ENCODE measurements around the gene SNHG17. TPM values are rescaled to one million over a fixed set of nuclear protein-coding genes. Genes with fewer than 3 reads are reported as not detected.
"Not testable (repeated sequence)": the region's sequence is repeated elsewhere in the genome, so short reads cannot be mapped to it uniquely, and the experiment has no call there.

SNHG17 gene
- polyA plus RNA-seq, 1 experiment = 41.4 TPM

- CTCF ChIA-PET = interaction anchor here (0.6 kb wide), 1 partner anchor 175 kb away, joined by 3 read pairs; no protein-coding TSS in a partner anchor
Measured at GRCh38 chr20:38386004-38386403, 49.1 kb downstream of the SNHG17 start.

GRCh38 chr20:38383147-38383546 is 52.0 kb downstream of the SNHG17 start:
- no peak for TF ChIP-seq CTCF (IDR thresholded peaks at IDR 0.05; ENCODE audit: insufficient read depth, low read depth, low read length)
- ChIA-PET POLR2A (no interaction called here), CTCF (interaction anchor here (1.8 kb wide), 1 partner anchor 25 kb away, joined by 5 read pairs; no protein-coding TSS in a partner anchor)
- no peak for DNase-seq (ENCODE audit: low read depth)
- H3K36me3 ChIP-seq (ENCODE audit: control insufficient read depth, insufficient read depth, low read length) = no peaks in the 10 kb centered on the region
- H3K27me3 ChIP-seq (ENCODE audit: control insufficient read depth, insufficient read depth, low read length) = peaks cover 10% of the 10 kb centered on the region
- H3K4me3 ChIP-seq (ENCODE audit: low read depth, low read length) = no peak overlapping the region

More at GRCh38 chr20:38386004-38386403, 49.1 kb downstream of the SNHG17 start:
- POLR2A ChIA-PET = no interaction called here
- no peak for DNase-seq (ENCODE audit: low read depth)
- TF ChIP-seq CTCF (IDR thresholded peaks at IDR 0.05; ENCODE audit: insufficient read depth, low read depth, low read length) = no peak
- Histone ChIP-seq H3K27me3 (ENCODE audit: control insufficient read depth, insufficient read depth, low read length) (peaks cover 13% of the 10 kb centered on the region), H3K36me3 (ENCODE audit: control insufficient read depth, insufficient read depth, low read length) (no peaks in the 10 kb centered on the region), H3K4me3 (ENCODE audit: low read depth, low read length) (no peak overlapping the region)

- H3K4me3 ChIP-seq (ENCODE audit: low read depth, low read length); POLR2A ChIA-PET; DNase-seq (ENCODE audit: low read depth); H3K36me3 ChIP-seq (ENCODE audit: control insufficient read depth, insufficient read depth, low read length): not testable (repeated sequence)
- peaks cover 23% of the 10 kb centered on the region for H3K27me3 ChIP-seq (ENCODE audit: control insufficient read depth, insufficient read depth, low read length)
- CTCF ChIA-PET = interaction anchor here (0.7 kb wide), 1 partner anchor 21 kb away, joined by 3 read pairs; no protein-coding TSS in a partner anchor
Measured at GRCh38 chr20:38377838-38378237, 57.3 kb downstream of the SNHG17 start.

- no peak for DNase-seq (ENCODE audit: low read depth)
- POLR2A ChIA-PET = no interaction called here
- Histone ChIP-seq H3K36me3 (ENCODE audit: control insufficient read depth, insufficient read depth, low read length) (no peaks in the 10 kb centered on the region), H3K4me3 (ENCODE audit: low read depth, low read length) (no peak overlapping the region), H3K27me3 (ENCODE audit: control insufficient read depth, insufficient read depth, low read length) (peaks cover 23% of the 10 kb centered on the region)
- no peak for TF ChIP-seq CTCF (IDR thresholded peaks at IDR 0.05; ENCODE audit: insufficient read depth, low read depth, low read length)
- CTCF ChIA-PET = interaction anchor here (0.7 kb wide), 1 partner anchor 20 kb away, joined by 3 read pairs; no protein-coding TSS in a partner anchor
Measured at GRCh38 chr20:38377039-38377685, 58.0 kb downstream of the SNHG17 start.

- no peak for TF ChIP-seq CTCF (IDR thresholded peaks at IDR 0.05; ENCODE audit: insufficient read depth, low read depth, low read length)
- Histone ChIP-seq H3K36me3 (ENCODE audit: control insufficient read depth, insufficient read depth, low read length) (no peaks in the 10 kb centered on the region), H3K4me3 (ENCODE audit: low read depth, low read length) (no peak overlapping the region), H3K27me3 (ENCODE audit: control insufficient read depth, insufficient read depth, low read length) (peaks cover 23% of the 10 kb centered on the region)
- DNase-seq (ENCODE audit: low read depth) = no peak
- ChIA-PET POLR2A (no interaction called here), CTCF (interaction anchor here (0.8 to 1.8 kb wide), 2 partner anchors 17 to 18 kb away, joined by 3 to 9 read pairs; no protein-coding TSS in a partner anchor)
Measured at GRCh38 chr20:38373898-38374297, 61.2 kb downstream of the SNHG17 start.

Measured in BJ (cell line).